GM19023 (cell line): ENCODE data around the gene TLR5.

Experiments
- ATAC-seq: cut with Tn5 transposase; IDR thresholded peaks from one replicate; pipeline ENCODE4 v1.9.1; 2021; ENCODE audit warnings: mild to moderate bottlenecking, moderate library complexity; ENCODE audit not compliant: unreplicated experiment

TLR5 gene

DNA sequence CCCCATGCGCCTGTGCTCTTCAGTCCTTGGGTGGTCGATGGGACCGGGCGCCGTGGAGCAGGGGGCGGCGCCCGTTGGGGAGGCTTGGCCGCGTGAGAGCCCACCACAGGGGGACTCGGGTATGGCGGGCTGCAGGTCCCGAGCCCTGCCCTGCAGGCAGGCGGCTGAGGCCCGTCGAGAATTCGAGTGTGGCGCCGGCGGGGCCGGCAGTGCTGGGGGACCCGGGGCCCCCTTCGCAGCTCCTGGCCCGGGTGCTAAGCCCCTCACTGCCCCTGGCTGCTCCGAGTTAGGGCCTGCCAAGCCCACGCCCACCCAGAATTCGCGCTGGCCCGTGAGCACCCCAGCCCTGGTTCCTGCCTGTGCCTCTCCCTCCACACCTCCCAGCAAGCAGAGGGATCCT lies 26.1 kb downstream of the TLR5 start:
- ATAC-seq = no peak

DNA sequence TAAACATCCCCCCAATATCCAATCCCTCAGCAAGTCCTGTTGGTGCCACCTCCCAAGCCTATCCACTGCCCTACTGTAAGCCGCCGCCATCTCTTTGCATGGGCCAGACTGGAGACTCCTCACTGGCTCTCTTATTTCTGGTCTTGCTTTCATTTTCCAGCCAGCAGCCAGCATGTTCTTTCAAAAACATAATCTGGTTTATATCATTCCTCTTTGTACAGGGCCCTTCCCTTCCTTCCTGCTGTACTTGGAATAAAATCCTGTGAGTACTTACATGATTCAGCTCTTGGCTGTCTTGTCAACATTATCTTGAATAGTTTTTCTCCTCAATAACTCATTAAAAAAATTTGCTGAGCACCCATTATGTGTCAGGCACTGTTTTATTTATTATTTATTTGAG lies 28.2 kb downstream of the TLR5 start:
- ATAC-seq = no peak

DNA sequence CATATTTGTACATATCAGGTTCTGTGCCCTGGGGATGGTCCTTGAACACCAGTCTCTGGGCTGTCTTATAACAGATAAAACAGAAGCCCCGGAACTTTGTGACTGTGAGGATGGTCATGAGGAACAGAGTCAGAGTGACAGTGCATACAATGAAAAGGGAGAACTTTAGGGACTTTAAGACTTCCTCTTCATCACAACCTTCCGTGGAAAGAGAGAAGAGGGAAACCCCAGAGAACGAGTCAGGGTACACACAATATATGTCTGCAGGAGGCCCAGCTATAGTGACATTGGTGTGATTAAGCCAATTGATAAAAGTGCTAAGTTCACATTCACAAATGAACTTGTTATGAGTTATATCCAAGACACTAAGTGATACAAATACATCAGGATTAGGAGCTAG lies 32.1 kb downstream of the TLR5 start:
- ATAC-seq = no peak

DNA sequence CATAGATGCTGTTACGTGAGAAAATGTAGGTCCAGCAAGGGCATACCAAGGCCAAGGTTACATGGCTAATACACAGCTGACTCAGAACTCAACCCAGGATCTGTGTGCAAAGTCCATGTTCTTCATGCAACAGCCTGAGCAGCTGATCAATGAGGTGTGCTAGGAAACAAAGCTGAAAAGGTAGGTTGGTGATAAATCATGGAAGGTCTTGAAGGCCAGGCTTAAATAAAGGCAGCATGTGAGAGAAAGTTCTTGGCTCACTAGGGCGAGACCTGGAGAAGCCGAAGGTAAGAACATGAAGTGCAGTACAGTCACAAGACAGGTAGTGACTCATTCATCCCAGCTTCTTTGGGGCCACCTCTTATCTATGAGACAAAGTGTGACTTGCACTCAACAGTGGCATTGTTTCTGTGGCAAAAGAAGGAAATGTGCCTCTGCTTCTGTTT lies 33.4 kb downstream of the TLR5 start:
- ATAC-seq = no peak

DNA sequence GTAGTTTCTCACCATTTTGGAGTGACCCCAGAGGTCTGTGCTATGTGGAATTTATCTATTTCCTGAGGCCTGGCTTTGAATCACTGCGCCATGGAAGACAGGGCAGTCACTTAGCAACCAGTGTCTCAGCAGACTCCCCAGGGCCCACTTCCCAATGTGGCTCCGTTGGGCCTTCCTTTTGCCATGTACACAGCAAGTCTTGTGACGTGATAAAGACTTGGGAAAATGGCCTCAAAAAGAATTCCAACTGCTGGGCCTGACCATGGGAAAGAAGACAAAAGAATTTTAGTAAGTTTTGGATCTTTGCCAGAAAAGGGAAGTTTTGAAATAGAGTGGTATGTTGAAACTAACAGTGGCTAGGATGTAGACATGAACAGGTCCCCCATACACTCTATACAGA lies 36.2 kb downstream of the TLR5 start:
- ATAC-seq = no peak

DNA sequence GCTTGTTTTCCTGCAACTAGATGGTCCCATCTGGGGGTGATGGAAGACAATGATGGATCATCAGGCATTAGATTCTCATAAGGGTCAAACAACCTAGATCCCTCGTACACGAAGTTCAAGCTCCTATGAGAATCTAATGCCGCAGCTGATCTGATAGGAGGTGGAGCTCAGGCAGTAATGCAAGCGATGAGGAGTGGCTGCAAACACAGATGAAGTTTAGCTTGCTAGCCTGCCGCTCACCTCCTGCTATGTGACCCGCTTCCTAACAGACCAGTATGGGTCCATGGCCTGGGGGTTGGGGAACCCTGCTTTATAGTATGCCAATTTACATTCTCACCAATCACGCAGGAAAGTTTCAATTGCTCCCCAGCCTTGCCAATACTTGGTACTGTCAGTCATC lies 37.5 kb downstream of the TLR5 start:
- no peak for ATAC-seq

DNA sequence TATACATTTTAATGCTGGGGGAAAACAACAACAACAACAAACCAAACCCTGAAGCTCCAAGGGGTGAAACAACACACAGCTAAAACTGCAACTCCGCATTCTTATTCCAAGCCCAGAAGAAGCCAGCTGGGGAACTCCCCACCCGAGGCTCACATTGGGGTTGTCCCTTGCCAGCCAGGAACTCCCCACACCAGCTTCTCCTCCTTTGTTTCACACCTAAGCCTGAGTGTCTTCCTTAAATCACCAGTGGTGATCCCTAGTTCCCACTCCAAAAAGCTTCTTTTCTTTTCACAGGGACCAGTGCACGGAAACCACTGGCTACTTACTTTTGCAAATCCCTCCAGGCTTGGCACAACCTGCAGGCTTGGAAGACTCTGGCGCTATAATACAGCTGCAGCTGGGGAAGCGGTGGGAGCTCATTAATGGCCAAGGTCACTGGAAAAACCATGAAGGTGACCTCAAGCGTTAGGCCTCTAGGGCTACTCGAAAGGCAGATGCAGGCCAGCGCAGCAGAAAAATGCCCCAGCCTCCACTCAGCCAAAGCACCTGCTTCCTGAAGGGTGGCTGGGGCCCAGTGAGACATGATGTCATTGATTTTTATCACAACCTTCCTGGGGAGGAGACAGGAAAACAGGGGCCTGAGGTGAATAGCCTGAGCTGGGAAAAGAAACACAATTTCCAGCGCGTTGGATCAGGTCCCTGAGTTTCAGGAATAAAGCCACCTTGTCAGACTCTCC lies 40.1 kb downstream of the TLR5 start:
- no peak for ATAC-seq

DNA sequence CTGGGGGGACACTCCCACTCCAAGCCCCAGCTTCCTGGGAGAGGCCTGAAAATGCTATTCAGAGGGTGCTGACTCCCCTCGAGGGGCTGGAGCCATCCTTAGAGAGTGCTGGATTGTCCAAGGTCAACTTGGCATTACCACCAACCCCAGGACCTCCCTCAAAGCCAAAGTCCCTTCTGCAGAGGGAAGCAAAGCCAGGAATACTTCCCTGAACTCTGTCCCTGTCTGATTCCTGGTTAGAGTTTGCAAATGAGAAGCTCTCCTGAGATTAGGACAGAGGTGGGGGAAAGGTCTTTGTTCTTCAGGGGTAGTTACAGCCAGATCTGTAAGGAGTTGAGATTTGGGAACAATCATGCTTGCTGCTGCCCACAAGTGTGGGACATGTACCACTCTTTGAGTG lies 45.3 kb downstream of the TLR5 start:
- no peak for ATAC-seq

DNA sequence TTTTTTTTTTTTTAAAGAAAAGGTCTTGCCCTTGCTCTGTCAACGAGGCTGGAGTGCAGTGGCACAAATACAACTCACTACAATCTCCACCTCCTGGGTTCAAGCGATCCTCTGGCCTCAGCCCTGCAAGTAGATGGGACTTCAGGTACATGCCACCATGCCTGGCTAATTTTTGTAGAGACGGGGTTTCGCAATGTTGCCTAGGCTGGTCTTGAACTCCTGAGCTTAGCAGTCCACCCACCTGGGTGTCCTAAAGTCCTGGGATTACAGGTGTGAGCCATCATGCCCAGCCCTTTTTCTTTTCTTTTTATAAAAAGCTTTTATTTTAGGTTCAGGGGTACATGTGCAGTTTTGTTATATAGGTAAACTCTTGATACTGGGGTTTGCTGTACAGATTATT lies 47.2 kb downstream of the TLR5 start:
- no peak for ATAC-seq

DNA sequence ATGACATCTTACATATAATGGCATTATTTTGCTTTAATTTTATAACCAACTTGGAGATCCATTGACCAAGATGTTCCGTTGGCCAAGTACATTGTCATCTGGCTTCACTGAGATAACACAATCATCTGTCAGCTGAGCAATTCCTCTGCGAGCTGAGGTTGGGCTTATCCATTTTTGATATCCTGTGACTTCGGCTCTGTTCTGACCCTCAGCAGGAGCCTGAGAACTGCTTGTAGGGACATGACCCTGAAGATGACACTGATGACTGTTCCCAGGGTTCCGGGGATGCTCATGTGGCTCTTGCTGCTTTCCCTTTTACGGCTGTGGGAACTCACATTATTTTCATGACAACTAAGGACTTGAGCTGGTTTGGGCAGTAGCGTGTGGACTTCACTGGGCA lies 51.2 kb downstream of the TLR5 start:
- ATAC-seq = no peak

DNA sequence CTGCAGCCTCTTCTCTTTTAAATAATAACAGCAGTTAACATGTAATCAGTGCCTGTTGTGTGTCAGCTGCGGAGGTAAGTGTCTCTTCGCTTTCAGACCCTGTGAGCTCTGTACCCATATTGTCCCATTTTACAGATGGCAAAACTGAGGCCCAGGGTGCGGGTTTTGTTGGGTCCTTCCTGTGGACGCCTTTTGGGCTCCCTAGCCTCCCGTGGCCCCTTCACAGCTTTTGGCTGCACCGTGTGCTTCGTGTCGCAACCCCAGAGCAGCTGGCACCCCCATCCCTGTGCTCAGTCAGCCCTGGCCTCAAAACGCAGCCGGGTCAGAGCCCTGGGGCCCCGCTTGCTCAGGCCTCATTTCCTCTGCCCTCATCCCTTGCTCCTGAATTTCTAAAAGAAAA lies 53.8 kb downstream of the TLR5 start:
- no peak for ATAC-seq

DNA sequence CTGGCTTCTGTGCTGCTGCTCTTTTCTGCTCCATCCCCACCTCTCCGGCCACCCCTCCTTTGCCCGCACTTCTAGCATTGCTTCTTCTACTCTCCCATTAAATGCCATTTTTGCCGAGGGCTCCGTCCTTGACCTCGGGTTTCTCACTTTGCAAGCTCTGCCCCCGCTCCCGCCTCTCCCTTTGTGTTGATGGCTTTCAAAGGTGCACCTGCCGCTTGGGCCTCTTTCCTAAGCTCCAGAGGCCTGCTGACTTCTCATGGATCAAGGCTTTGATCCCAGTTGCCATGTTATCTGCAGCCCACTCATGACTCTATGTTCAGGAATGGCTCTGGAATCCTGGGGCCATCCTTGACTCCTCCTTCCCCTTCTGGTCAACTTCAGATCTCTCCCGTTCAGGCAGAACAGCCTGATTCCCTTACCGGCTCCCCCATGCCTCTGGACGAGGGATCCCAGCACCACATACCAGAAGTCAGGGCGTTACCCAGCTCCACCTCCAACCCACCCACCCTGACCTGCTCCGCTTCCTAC lies 54.3 kb downstream of the TLR5 start:
- ATAC-seq = no peak

DNA sequence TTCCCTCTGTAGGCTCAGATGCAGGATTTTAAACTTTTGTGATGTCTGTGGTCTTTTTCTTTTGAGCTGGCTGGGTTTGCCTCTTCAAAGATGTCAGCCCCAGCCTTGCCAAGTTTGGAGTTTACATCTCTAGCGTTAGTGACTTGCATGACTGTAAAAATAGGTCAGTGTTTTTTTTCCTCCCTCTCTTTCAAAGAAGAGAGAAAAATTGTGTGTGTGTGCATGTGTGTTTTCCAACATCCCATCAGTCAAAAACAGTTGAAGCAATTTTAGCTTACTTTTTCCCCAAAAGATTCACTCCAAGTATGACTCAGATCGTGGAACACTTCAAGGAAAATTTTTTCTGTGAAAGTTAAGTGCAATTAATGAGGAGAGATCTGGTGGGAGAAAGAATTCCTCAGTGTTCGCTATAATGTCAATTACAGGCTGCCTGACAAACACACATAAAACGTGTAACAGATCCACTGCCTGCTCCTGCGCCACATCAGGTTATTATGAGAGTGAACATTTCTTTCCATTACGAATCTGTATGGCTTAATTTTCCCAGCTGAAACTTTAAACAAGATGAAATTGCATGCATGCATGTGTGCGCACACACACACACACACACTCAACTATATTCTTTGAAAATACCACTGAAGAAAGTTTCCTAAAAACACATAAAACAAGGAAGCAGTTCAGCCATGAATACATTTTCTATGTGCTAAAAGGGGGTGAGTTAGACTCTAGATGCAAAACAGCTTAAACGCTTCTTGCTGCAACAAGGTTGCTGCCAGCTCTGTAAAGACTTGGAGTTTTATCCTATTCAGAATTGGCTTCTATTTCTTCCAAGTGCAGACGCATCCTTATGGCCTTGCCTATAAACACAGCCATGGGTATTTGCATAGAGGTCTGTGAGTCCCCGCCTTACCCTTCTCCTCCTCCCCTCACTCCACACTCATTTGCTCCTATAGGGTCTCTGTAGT lies 55.5 kb downstream of the TLR5 start:
- ATAC-seq = no peak

DNA sequence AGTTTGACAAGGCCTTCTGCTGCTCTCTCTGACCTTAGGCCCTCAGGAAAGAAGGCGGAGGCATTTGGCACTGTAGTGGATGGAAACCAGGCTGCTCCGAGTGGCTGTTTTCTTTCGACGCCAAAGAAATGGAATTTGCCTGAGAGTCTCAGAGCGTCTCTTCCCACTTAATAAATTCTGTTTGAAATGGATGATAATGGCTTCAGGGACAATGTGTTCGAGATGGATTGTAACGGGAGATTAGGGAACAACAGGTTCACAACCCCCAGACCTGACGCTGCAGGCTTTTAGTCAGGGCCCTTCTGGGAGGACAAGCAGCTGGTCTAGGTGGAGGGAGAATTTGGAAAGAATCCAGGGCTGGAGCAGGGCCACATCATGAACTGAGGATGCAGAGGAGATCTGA lies 58.6 kb downstream of the TLR5 start:
- ATAC-seq = no peak

DNA sequence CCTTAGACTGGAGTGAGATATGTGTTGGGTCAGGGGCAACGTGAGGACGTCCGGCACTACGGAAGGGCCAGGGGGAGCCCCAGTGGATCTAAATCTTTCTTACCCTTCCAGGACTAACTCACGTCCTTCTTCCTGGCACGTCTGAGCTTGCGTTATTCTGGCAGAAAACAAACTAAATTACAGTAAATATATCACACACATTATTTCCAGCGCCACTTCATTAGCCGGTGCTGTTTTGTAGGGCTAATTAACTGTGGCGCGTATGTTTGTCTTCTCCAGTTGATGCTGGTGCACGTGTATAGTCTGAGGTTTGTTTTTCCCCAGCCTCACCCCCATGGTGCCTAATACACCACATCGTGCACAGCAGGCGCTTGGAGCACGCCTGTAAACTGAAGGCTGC lies 59.2 kb downstream of the TLR5 start:
- no peak for ATAC-seq

DNA sequence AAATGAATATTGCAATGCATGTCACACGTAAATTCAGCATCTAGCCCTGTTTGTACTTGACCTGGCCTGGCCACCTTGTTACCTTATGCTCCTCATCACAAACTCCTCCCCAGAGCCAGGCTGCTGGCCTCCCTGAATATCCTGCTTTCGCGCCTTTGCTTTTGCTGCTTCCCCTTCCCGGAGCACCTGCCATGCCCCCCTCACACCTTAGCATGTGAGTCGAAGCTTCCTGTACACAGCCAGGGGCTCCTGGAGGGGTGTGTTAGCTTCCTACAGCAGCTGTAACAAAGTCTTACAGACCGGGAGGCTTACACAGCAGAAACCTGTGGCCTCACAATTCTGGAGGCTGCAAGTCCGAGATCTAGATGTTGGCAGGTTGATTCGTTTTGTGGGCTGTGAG lies 60.1 kb downstream of the TLR5 start:
- ATAC-seq = no peak

DNA sequence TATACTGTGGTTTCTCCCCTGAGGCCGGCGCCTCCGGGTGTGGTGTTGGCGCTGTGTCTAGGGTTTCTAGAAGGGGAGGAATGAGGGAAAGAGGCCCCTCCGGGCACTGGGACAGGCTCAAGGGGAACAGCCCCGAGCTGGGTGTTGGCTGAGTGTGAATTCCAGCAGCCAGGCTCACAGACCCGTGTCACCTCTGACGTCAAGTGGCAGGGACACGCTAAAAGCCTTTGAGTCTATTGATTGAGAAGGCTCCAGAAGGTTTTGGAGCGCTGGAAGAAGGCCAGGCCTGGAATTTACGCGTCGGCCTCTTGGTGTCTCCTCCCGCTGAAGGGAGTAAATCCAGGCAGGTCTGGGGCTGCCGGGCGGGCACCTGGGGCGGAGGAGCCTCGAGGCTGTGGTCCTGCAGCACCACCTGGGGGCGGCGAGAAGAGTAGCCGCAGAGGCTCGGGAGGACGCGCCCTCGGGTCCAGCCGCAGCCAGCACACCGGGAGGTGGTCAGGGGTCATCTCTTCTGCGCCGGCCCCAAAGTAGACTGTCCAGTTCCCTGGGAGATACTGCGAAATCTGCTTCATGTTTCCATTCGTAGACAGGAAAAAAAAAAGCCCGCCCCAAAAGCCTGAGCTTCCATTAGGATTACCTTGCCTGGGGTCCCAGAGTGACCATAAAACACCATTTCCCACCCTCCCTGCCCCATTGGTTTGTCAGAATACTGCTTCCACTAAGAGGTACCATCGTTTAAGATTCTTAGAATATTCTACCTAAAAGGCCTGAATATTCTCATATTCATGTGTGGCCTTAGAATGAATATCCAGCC lies 61.7 kb downstream of the TLR5 start:
- ATAC-seq = peak; percentile 96

DNA sequence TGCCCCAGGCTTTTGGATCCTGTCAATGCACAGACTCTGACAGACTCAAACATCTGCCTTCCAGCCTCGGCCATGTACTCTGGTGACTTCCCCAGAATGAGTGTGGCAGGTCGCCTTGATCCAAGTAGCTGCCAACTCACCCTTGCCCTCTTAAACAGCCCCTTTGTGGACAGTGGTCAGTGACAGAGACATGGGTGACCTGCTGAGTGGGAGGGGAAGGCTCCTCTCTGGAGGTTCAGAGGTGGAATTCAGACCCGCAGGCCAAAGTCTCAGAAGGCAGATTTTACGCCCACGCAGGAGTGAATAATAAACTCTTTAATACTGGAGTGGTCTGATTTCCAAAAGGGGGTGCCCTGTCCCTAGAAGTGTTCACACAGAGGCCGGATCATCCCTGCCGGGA lies 63.5 kb downstream of the TLR5 start:
- no peak for ATAC-seq

DNA sequence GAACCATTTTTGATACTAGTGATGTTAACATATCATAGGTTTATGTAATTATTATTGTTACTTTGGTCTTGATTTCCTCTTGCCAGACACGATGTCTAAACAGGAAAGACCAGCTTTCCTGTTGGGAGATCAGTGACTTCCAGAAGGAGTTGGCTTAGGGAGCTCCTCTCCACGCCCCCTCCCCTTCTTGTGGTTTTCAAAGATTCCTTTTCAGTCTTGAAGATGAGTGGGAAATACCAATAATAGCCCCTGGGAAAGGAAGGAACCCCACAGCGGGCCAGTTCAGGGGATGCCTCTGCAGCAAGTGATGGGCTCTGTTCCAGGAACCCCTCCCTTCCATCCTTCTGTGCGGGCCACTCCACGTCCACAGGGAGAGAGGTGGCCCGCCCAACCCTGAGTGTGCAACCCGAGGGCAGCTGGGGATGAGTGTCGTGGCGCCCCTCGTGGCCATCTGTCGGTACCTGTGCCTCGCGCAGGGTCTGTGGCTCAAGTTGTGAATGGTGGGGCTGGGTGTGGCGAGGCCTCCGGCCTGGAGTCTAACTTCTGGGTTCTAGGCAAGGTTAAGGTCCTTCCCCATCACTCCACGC lies 65.7 kb downstream of the TLR5 start:
- ATAC-seq = no peak

DNA sequence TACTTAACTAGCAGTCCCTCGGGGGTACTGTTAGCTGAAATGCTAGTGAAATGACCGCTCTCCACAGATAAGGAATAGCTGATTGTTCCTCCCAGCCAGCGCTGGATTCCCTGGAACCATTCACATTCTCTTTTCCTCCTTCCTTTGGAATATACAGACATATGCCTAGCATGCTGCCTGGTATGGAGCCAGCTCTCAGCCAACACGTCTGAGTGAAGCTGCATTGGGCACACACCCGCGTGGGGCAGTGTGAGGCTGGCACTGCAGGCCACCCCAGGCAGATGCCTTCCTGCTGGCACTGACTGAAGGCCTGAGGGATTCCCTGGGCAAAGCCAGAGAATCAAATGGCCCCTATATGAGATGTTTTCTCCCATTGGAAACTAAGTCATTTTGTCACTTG lies 66.7 kb downstream of the TLR5 start:
- no peak for ATAC-seq

DNA sequence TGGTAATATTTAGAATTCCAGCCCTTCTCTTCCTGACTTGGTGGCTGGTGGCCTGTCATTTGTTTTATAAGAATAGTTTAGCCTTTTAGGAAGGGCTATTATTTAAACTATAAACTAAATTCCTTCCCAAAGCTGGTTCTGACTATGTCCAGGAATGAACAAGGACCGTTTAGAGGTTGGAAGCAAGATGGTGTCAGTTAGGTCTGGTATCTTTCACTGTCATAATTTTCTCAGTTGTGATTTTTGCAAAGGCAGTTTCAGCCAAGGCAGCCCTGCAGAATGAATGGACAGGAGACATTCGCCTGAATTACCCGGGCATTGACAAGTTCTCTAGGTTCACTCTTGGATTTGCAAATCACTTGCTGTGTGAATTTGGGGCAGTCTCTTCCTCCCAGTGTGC lies 67.2 kb downstream of the TLR5 start:
- no peak for ATAC-seq
